Ishikawa (cell line): ENCODE measurements around the gene RCOR1.

Experiments
- CEBPB ChIP-seq: IDR thresholded peaks from 2 replicates; pipeline ENCODE4 v1.6.1; 2012
- EGR1 ChIP-seq: IDR thresholded peaks from 2 replicates; pipeline ENCODE4 v1.6.1; 2012
- EP300 ChIP-seq: IDR thresholded peaks from 2 replicates; pipeline ENCODE4 v1.6.1; 2012; ENCODE audit warnings: borderline replicate concordance
- FOXM1 ChIP-seq: IDR thresholded peaks from 2 replicates; pipeline ENCODE4 v1.6.1; 2012; ENCODE audit warnings: low read depth, borderline replicate concordance
- RAD21 ChIP-seq: IDR thresholded peaks from 2 replicates; pipeline ENCODE4 v1.6.1; 2012; ENCODE audit warnings: low read depth
- TAF1 ChIP-seq: IDR thresholded peaks from 2 replicates; pipeline ENCODE4 v1.6.1; 2012; ENCODE audit warnings: low read depth, mild to moderate bottlenecking
- TF ChIP-seq, protein P1 (sequence below): IDR thresholded peaks from 2 replicates; pipeline ENCODE4 v1.6.1; 2012

GRCh38 chr14:102579696-102580549 is 12.5 kb upstream of the RCOR1 start:
- TF ChIP-seq TAF1 (no peak), EP300 (no peak), RAD21 (no peak), EGR1 (no peak), FOXM1 (no peak), CEBPB (0 out of 2 replicates have a peak, but pooled peaks have one; percentile 17)
- TF ChIP-seq, protein P1, sequence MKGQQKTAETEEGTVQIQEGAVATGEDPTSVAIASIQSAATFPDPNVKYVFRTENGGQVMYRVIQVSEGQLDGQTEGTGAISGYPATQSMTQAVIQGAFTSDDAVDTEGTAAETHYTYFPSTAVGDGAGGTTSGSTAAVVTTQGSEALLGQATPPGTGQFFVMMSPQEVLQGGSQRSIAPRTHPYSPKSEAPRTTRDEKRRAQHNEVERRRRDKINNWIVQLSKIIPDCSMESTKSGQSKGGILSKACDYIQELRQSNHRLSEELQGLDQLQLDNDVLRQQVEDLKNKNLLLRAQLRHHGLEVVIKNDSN, result no peak
